ENCODE results near the gene MAP2K4. TPM values are rescaled to one million over a fixed set of nuclear protein-coding genes. Genes with fewer than 3 reads are reported as not detected.

The MAP2K4 gene
- total RNA-seq, 1 experiment from 2014 or later = 46.1 TPM

- Mint-ChIP-seq H3K4me3 (no peak overlapping the region), H3K27me3 (ENCODE audit: low read depth) (no peaks in the 10 kb centered on the region), H3K27ac (no peak overlapping the region), H3K4me1 (no peaks in the 10 kb centered on the region), H3K9me3 (no peaks in the 10 kb centered on the region), H3K36me3 (ENCODE audit: insufficient read depth in 1 of 3, low read depth in 3 of 3) (peaks cover 15 to 31% (median 28%) of the 10 kb centered on the region in 3 experiments)
- no peak overlapping the region for H2BK12ac ChIP-seq (ENCODE audit: insufficient read length, low read depth, low read length)
- H4K91ac ChIP-seq (ENCODE audit: insufficient read length, low read depth, low read length) = no peak overlapping the region
- H3K27me3 ChIP-seq (ENCODE audit: insufficient read depth, low read length) = no peaks in the 10 kb centered on the region
- H2BK15ac ChIP-seq (ENCODE audit: low read depth, low read length) = no peak overlapping the region
- H2AK5ac ChIP-seq (ENCODE audit: insufficient read length, low read length) = no peak overlapping the region
- H3K18ac ChIP-seq (ENCODE audit: insufficient read length, low read depth, low read length) = no peak overlapping the region
- no peak overlapping the region for H3K27ac ChIP-seq (ENCODE audit: insufficient read length, low read depth, low read length)
- WGBS (ENCODE audit: extremely low coverage, insufficient read length, low lambda C conversion rate) = no CpG with 5 or more reads among the region's 5 CpGs
- no peaks in the 10 kb centered on the region for H3K4me1 ChIP-seq (ENCODE audit: insufficient read depth, low read length)
- H3K4me2 ChIP-seq (ENCODE audit: insufficient read depth, insufficient read length, low read length) = no peak overlapping the region
- no peak overlapping the region for H3K9ac ChIP-seq (ENCODE audit: extremely low read depth, insufficient read length, low read length)
- no peak overlapping the region for H2BK20ac ChIP-seq (ENCODE audit: low read depth, low read length, poor library complexity, severe bottlenecking)
- no peak overlapping the region for H2AFZ ChIP-seq (ENCODE audit: low read length)
- H3K14ac ChIP-seq (ENCODE audit: insufficient read depth, low read length) = no peak overlapping the region
- H3K56ac ChIP-seq (ENCODE audit: insufficient read length, low read depth, low read length) = no peak overlapping the region
- H3K9me3 ChIP-seq (ENCODE audit: control insufficient read depth, low read depth, low read length) = no peaks in the 10 kb centered on the region
- H2BK5ac ChIP-seq (ENCODE audit: insufficient read length, low read length) = no peak overlapping the region
- no peak for DNase-seq
- no peak overlapping the region for H3K23ac ChIP-seq (ENCODE audit: insufficient read length, low read depth, low read length)
- no peaks in the 10 kb centered on the region for H3K79me1 ChIP-seq (ENCODE audit: insufficient read depth, low read depth, low read length, poor library complexity, severe bottlenecking)
- no peak overlapping the region for H4K8ac ChIP-seq (replicated peaks; ENCODE audit: insufficient read length, low read depth, low read length)
- H4K20me1 ChIP-seq (ENCODE audit: control insufficient read depth, insufficient read depth, insufficient read length) = no peaks in the 10 kb centered on the region
- H3K4ac ChIP-seq (ENCODE audit: low read depth, low read length) = no peak overlapping the region
- H3K23me2 ChIP-seq (ENCODE audit: insufficient read length, low read depth, low read length, poor library complexity, severe bottlenecking) = no peaks in the 10 kb centered on the region
- H3T11ph ChIP-seq (ENCODE audit: low read length) = no peak overlapping the region
- H3K79me2 ChIP-seq (ENCODE audit: insufficient read depth, low read length) = no peaks in the 10 kb centered on the region
- H4K5ac ChIP-seq (ENCODE audit: insufficient read length, low read depth, low read length) = no peak overlapping the region
- TF ChIP-seq, protein P1, sequence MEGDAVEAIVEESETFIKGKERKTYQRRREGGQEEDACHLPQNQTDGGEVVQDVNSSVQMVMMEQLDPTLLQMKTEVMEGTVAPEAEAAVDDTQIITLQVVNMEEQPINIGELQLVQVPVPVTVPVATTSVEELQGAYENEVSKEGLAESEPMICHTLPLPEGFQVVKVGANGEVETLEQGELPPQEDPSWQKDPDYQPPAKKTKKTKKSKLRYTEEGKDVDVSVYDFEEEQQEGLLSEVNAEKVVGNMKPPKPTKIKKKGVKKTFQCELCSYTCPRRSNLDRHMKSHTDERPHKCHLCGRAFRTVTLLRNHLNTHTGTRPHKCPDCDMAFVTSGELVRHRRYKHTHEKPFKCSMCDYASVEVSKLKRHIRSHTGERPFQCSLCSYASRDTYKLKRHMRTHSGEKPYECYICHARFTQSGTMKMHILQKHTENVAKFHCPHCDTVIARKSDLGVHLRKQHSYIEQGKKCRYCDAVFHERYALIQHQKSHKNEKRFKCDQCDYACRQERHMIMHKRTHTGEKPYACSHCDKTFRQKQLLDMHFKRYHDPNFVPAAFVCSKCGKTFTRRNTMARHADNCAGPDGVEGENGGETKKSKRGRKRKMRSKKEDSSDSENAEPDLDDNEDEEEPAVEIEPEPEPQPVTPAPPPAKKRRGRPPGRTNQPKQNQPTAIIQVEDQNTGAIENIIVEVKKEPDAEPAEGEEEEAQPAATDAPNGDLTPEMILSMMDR (conservative IDR thresholded peaks at IDR 0.05) = no peak
- no peak overlapping the region for H2BK120ac ChIP-seq (ENCODE audit: low read depth, low read length, poor library complexity, severe bottlenecking)
These were observed 74.8 kb downstream of the MAP2K4 start for GRCh38 chr17:12095522-12095921.

All from H9 (cell line).